Colonic mucosa (tissue), 4 donors: ENCODE data around the gene ZEB2. TPM values are rescaled to one million over a fixed set of nuclear protein-coding genes. Genes with fewer than 3 reads are reported as not detected.

ENCODE experiments used
- DNase-seq: peaks from one replicate; pipeline ENCODE4 v3.0.0-alpha.2; 2020
- H3K27ac ChIP-seq: fragments of 200-600 bp; one replicate; pipeline ENCODE4 v1.8.0; 2021
- H3K27me3 ChIP-seq: fragments of 200-600 bp; one replicate; pipeline ENCODE4 v1.8.0; 2021
- H3K36me3 ChIP-seq: fragments of 200-600 bp; one replicate; pipeline ENCODE4 v1.8.0; 2021
- H3K4me1 ChIP-seq: fragments of 200-600 bp; one replicate; pipeline ENCODE4 v1.8.0; 2021; ENCODE audit warnings: mild to moderate bottlenecking
- H3K4me3 ChIP-seq: fragments of 200-600 bp; one replicate; pipeline ENCODE4 v1.8.0; 2021
- H3K9ac ChIP-seq, 2 donors: one replicate each; pipeline ENCODE4 v1.7.0; 2013; ENCODE audit warnings: control low read depth in 2 of 2, low read depth in 2 of 2, low read length in 2 of 2
- H3K9me3 ChIP-seq: fragments of 200-600 bp; one replicate; pipeline ENCODE4 v1.8.0; 2021
- CTCF ChIP-seq: fragments of 200-600 bp; IDR thresholded peaks from one replicate; pipeline ENCODE4 v1.8.0; 2022; ENCODE audit warnings: antibody characterized with exemption, mild to moderate bottlenecking
- intact Hi-C: fragments of 100-400 bp; cut with DNase I; formaldehyde crosslinking; loops from one replicate; pipeline ENCODE4 v1.14.1; 2022
- total RNA-seq, 2 donors: library from RNA; stranded (reverse); fragmentation: NEBNext Ultra II Directional in 1 of 2; extraction: Animal tissue kit (Norgen Biotek cat#: 25700) in 1 of 2; gene quantifications; one replicate each; pipeline ENCODE4 v1.2.1, GENCODE V29; 2021
- donor health status: healthy.
- donor health status: DM: no; HTN: no; CAD: no.
- donor health status: DM: no; HTN: no; CAD: no.

ZEB2 gene
- total RNA-seq, 2 donors from 2014 or later: 17.4 to 29.6 TPM

DNA sequence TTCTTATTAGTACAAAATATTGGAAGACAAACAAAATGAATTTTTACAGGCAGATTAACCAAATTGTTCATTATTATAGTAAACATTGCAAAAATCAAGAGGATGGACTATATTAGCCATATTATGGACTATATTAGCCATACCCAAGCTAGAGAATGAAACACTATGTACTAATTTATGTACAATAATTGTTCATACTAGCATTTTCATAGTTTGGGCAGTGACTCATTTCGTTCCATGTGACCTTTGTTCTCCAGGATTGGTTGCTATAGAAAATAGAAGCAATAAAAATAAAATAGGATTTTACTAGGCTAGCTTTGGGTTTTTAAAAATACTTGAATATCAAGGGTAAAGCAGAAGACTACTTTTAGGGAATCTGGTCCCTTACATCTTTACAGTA lies 176.8 kb downstream of the ZEB2 start:
- Histone ChIP-seq H3K9ac (no peak overlapping the region), H3K4me1 (no peaks in the 10 kb centered on the region), H3K27ac (no peak overlapping the region), H3K9me3 (no peaks in the 10 kb centered on the region), H3K27me3 (no peaks in the 10 kb centered on the region), H3K4me3 (no peak overlapping the region), H3K36me3 (no peaks in the 10 kb centered on the region)
- intact Hi-C loops: no loop called here
- no peak for DNase-seq
- TF ChIP-seq CTCF: no peak

- H3K9me3 ChIP-seq: no peaks in the 10 kb centered on the region
- H3K4me3 ChIP-seq: no peak overlapping the region
- no peak for DNase-seq
- H3K4me1 ChIP-seq: no peaks in the 10 kb centered on the region
- no peaks in the 10 kb centered on the region for H3K27me3 ChIP-seq
- TF ChIP-seq CTCF: no peak
- H3K9ac ChIP-seq: no peak overlapping the region
- no peak overlapping the region for H3K27ac ChIP-seq
- no peaks in the 10 kb centered on the region for H3K36me3 ChIP-seq
- intact Hi-C loops: no loop called here
Observed at GRCh38 chr2:144341538-144341937, 178.4 kb downstream of the ZEB2 start.

DNA sequence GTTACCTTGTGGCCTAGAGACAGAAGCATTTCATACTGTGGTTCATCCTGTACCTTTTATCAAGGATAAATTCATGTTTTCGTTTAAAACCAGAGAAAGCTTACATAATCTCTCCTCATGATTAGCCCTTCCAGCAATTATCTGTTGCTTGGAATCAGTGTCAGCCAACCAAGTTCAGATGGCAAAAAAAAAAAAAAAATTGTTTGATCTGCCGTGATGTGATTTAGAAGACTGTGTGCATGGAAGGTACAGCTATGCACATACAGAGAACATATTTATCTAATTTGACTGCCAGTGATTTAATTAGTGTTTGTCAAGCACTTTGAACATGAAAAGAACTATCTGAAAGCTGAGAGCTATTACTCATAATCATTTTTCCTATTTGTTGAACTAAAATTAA lies 180.9 kb downstream of the ZEB2 start:
- no peak overlapping the region for H3K9ac ChIP-seq
- H3K4me1 ChIP-seq: no peaks in the 10 kb centered on the region
- H3K36me3 ChIP-seq: no peaks in the 10 kb centered on the region
- no peak overlapping the region for H3K4me3 ChIP-seq
- intact Hi-C loops: no loop called here
- no peak for DNase-seq
- no peak overlapping the region for H3K27ac ChIP-seq
- no peaks in the 10 kb centered on the region for H3K27me3 ChIP-seq
- no peaks in the 10 kb centered on the region for H3K9me3 ChIP-seq
- no peak for TF ChIP-seq CTCF

GRCh38 chr2:144334551-144334950 lies 185.4 kb downstream of the ZEB2 start:
- intact Hi-C loops: no loop called here

More at GRCh38 chr2:144334551-144334950, 185.4 kb downstream of the ZEB2 start:
- Histone ChIP-seq H3K9me3 (no peaks in the 10 kb centered on the region), H3K27ac (no peak overlapping the region), H3K9ac (no peak overlapping the region), H3K27me3 (no peaks in the 10 kb centered on the region), H3K4me3 (no peak overlapping the region), H3K4me1 (peaks cover 4% of the 10 kb centered on the region), H3K36me3 (no peaks in the 10 kb centered on the region)
- no peak for DNase-seq
- TF ChIP-seq CTCF: no peak
